K562 (cell line): ENCODE measurements around the gene IL1RL1. TPM values are rescaled to one million over a fixed set of nuclear protein-coding genes. Genes with fewer than 3 reads are reported as not detected.

Experiments
- ATAC-seq: fragments of 200-7000 bp; cut with Tn5 transposase; 3 replicates; pipeline ENCODE4 v1.9.1; 2020; ENCODE audit warnings: moderate library complexity
- BruUV-seq: library from RNA; stranded (reverse); fragments of 400-500 nt; replicated peaks from 2 replicates; lab custom pipeline; 2021; lab: Mats Ljungman, UMichigan
- CTCF ChIA-PET: fragments of 300-600 bp; formaldehyde crosslinking; extraction: SDS; loops from one replicate; lab custom pipeline; 2021; ENCODE audit warnings: low intra/inter-chr PET ratio; lab: Yijun Ruan, JAX
- POLR2A ChIA-PET: fragments of 300-600, 350-650 bp; sonication (Branson Sonifier 250); formaldehyde crosslinking; extraction: SDS; loops from one replicate; lab custom pipeline; 2021; ENCODE audit warnings: antibody characterized with exemption, inconsistent platforms; lab: Yijun Ruan, JAX
- DNase-seq, 4 experiments: peaks; one replicate each; pipeline versions ENCODE4 v3.0.0 to v3.0.0-alpha.2; 2011 to 2018; ENCODE audit warnings: low spot score in 3 of 4, mixed read lengths in 3 of 4; ENCODE audit errors: extremely low read depth in 1 of 4
- FAIRE-seq: peaks from 2 replicates; lab custom pipeline; 2011; peaks lifted over from hg19 to GRCh38; lab: Jason Lieb, UNC
- H2AFZ ChIP-seq: 2 replicates; pipeline ENCODE4 v1.6.0; 2011; ENCODE audit warnings: low read depth, low read length, control low read depth, inconsistent platforms
- H3K27ac ChIP-seq: fragments of 200-600 bp; 3 replicates; pipeline ENCODE4 v1.8.0; 2011; ENCODE audit warnings: low read depth, mild to moderate bottlenecking, control low read depth, inconsistent platforms, low read length, moderate library complexity, mixed read lengths; ENCODE audit errors: extremely low read depth
- H3K27me3 ChIP-seq, 2 experiments: fragments of 300-600 bp in 1 of 2; 2 replicates in 1 of 2; 3 replicates in 1 of 2; pipeline versions ENCODE4 v1.6.0 to v1.8.0; 2011; ENCODE audit warnings: inconsistent platforms in 2 of 2, low read length in 2 of 2, mild to moderate bottlenecking in 1 of 2, mixed read lengths in 1 of 2, moderate library complexity in 1 of 2; ENCODE audit not compliant: control insufficient read depth in 2 of 2, insufficient read depth in 2 of 2
- H3K36me3 ChIP-seq: fragments of 300-600 bp; 3 replicates; pipeline ENCODE4 v1.8.0; 2011; ENCODE audit warnings: mild to moderate bottlenecking, low read length, inconsistent platforms; ENCODE audit not compliant: control insufficient read depth, insufficient read depth
- H3K4me1 ChIP-seq, 2 experiments: fragments of 200-600 bp in 1 of 2; replicated peaks in 1 of 2; 2 replicates in 1 of 2; 3 replicates in 1 of 2; pipeline versions ENCODE4 v1.5.1 to v1.8.0; 2011; ENCODE audit warnings: inconsistent platforms in 2 of 2, low read length in 2 of 2, mild to moderate bottlenecking in 1 of 2, mixed read lengths in 1 of 2, moderate library complexity in 1 of 2; ENCODE audit not compliant: control insufficient read depth in 2 of 2, insufficient read depth in 2 of 2
- H3K4me2 ChIP-seq: 2 replicates; pipeline ENCODE4 v1.6.1; 2011; ENCODE audit warnings: low read length, control low read depth, inconsistent platforms, mixed read lengths; ENCODE audit not compliant: insufficient read depth
- H3K4me3 ChIP-seq: fragments of 200-600 bp; sonication (generic), shearing (Covaris generic); 2 replicates; pipeline ENCODE4 v1.5.1; 2016; ENCODE audit warnings: control low read depth, inconsistent platforms
- H3K79me2 ChIP-seq: fragments of 200-600 bp; 3 replicates; pipeline ENCODE4 v1.8.0; 2011; ENCODE audit warnings: low read length, inconsistent platforms; ENCODE audit not compliant: control insufficient read depth, insufficient read depth
- H3K9ac ChIP-seq, 2 experiments: 2 replicates each; pipeline versions ENCODE4 v1.6.0 to v1.6.1; 2011; ENCODE audit warnings: low read depth in 2 of 2, low read length in 2 of 2, control low read depth in 1 of 2, inconsistent platforms in 1 of 2, mild to moderate bottlenecking in 1 of 2, mixed read lengths in 1 of 2; ENCODE audit not compliant: insufficient read depth in 1 of 2
- H3K9me1 ChIP-seq: one replicate; pipeline ENCODE4 v1.6.0; 2011; ENCODE audit warnings: inconsistent platforms, mild to moderate bottlenecking, low read length, moderate library complexity; ENCODE audit not compliant: control insufficient read depth, insufficient read depth
- H3K9me3 ChIP-seq: replicated peaks from 2 replicates; pipeline ENCODE4 v1.5.1; 2011; ENCODE audit warnings: low read depth, low read length, inconsistent platforms; ENCODE audit not compliant: control insufficient read depth, insufficient read depth
- H4K20me1 ChIP-seq: replicated peaks from 2 replicates; pipeline ENCODE4 v1.6.1; 2011; ENCODE audit warnings: low read length, inconsistent platforms, mixed read lengths; ENCODE audit not compliant: control insufficient read depth, insufficient read depth
- CBFA2T3 ChIP-seq: fragments of 450-650 bp; IDR thresholded peaks from 2 replicates; pipeline ENCODE4 v1.6.1; 2017
- COPS2 ChIP-seq: fragments of 450-650 bp; conservative IDR thresholded peaks from 2 replicates; pipeline ENCODE4 v1.6.1; 2016; ENCODE audit warnings: mild to moderate bottlenecking, moderate library complexity
- HDGF ChIP-seq: fragments of 450-650 bp; IDR thresholded peaks from 2 replicates; pipeline ENCODE4 v1.6.1; 2016
- KDM1A ChIP-seq, 2 experiments: fragments of 450-650 bp; IDR thresholded peaks; 2 replicates each; pipeline ENCODE4 v1.6.1; 2016; ENCODE audit warnings: mild to moderate bottlenecking in 2 of 2
- KLF6 ChIP-seq: fragments of 250-450 bp; sonication (Bioruptor Pico); IDR thresholded peaks from 2 replicates; pipeline ENCODE4 v1.4.0; 2020; ENCODE audit warnings: mild to moderate bottlenecking, moderate library complexity, borderline replicate concordance
- NFE2L1 ChIP-seq: fragments of 450-650 bp; IDR thresholded peaks from 2 replicates; pipeline ENCODE4 v1.6.1; 2016; ENCODE audit warnings: missing genetic modification characterization, low read depth, mild to moderate bottlenecking, missing compliant biosample characterization, moderate library complexity, borderline replicate concordance
- NR2C2 ChIP-seq, 2 experiments: fragments of 200-800 bp in 1 of 2; sonication (Bioruptor generic) in 1 of 2; sonication (generic) in 1 of 2; formaldehyde crosslinking in 1 of 2; IDR thresholded peaks; 2 replicates each; pipeline versions ENCODE4 v1.6.1 to v1.8.0; 2016 to 2022; ENCODE audit warnings: mild to moderate bottlenecking in 1 of 2, missing compliant biosample characterization in 1 of 2, missing genetic modification characterization in 1 of 2, missing genetic modification reagents in 1 of 2
- RCOR1 ChIP-seq, 2 experiments: IDR thresholded peaks; 2 replicates each; pipeline ENCODE4 v1.6.1; 2012; ENCODE audit warnings: low read depth in 2 of 2, low read length in 2 of 2, borderline replicate concordance in 1 of 2, improper control_type of control experiment in 1 of 2
- TCF7 ChIP-seq: sonication (generic); IDR thresholded peaks from 2 replicates; pipeline ENCODE4 v1.6.1; 2016; ENCODE audit warnings: antibody characterized with exemption, borderline replicate concordance
- ZNF24 ChIP-seq: fragments of 450-650 bp; IDR thresholded peaks from 2 replicates; pipeline ENCODE4 v1.6.1; 2016
- WGBS: fragments of 100-300 bp; shearing (Covaris generic); methylation state at CpG from one replicate; pipeline ENCODE4 v1.1.6; 2016; ENCODE audit warnings: low coverage, mixed read lengths; ENCODE audit not compliant: insufficient coverage; ENCODE audit errors: missing lambda C conversion rate; 5-methylcytosine and 5-hydroxymethylcytosine counted together
- in situ Hi-C: fragments of 300-500 bp; cut with MboI; formaldehyde crosslinking; loops from 4 replicates; pipeline ENCODE4 v1.15.0; 2018; ENCODE audit warnings: inconsistent platforms, mixed read lengths
- intact Hi-C: fragments of 100-400 bp; cut with micrococcal nuclease; formaldehyde crosslinking; loops from 2 replicates; pipeline ENCODE4 v1.14.2; 2022
- polyA plus RNA-seq, 8 experiments: library from polyadenylated mRNA; depleted of rRNA in 4 of 8; stranded (reverse) in 5 of 8; unstranded in 3 of 8; fragments of >200 nt; fragmentation: Nextera tagmentation in 2 of 8; fragmentation: Illumina TruSeq in 1 of 8; extraction: Ambion mirVana in 2 of 8; extraction: Trizol in 1 of 8; gene quantifications; 2 replicates each; pipeline versions ENCODE4 v1.2.1 to v1.2.3, GENCODE V29; 2011 to 2014; ENCODE audit warnings: inconsistent platforms in 1 of 8, missing spikeins in 1 of 8
- total RNA-seq, 7 experiments: library from RNA; depleted of rRNA in 6 of 7; stranded (reverse); fragments of >200 nt in 6 of 7; fragmentation: Illumina TruSeq in 2 of 7; extraction: Trizol in 2 of 7; gene quantifications; 2 replicates each; pipeline versions ENCODE4 v1.2.1 to v1.2.3, GENCODE V29; 2011 to 2021; ENCODE audit warnings: low replicate concordance in 1 of 7
- TF ChIP-seq, protein P1 (sequence below), 2 experiments: fragments of 450-650 bp; conservative IDR thresholded peaks; 2 replicates each; pipeline ENCODE4 v1.6.1; 2017; ENCODE audit warnings: mild to moderate bottlenecking in 2 of 2, moderate library complexity in 2 of 2

The IL1RL1 gene
- total and polyA plus RNA-seq, 9 of the 15 experiments (the other 6 are each of a cell fraction or from before 2014, with no cell fraction given) = 0.06 to 3.3 (median 0.59) TPM

DNA sequence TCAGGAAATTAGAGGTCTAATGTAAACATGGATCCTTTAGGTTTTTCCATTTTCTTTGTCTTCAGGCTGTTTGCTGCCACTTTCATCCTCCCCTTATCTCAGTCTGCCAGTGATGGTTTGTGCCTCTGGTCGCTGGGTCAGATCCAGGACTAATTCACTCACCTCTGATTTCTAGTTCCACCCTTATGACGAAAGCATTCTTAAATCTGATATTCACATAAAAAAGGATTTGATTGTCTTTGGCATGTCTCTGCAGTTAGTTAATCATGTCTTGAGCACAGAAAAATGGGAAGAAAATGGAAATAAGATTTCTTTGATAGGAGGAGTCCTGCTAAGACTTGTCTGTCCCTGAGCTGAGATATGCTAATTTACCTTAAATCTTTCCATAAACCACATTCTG, 4.6 kb downstream of the IL1RL1 start:
- CTCF ChIA-PET = no interaction called here
- H3K4me3 ChIP-seq = no peak overlapping the region
- H3K36me3 ChIP-seq = no peaks in the 10 kb centered on the region
- no TSS peak for BruUV-seq
- H3K4me2 ChIP-seq = no peak overlapping the region
- DNase-seq = no peak
- H3K9ac ChIP-seq = no peak overlapping the region
- H3K4me1 ChIP-seq = peaks cover 0 to 6% of the 10 kb centered on the region in 2 experiments; a peak in 3 of 5 replicates
- ATAC-seq = no peak
- no peaks in the 10 kb centered on the region for H4K20me1 ChIP-seq
- in situ Hi-C loops = no loop called here
- H3K27ac ChIP-seq = no peak overlapping the region
- H3K79me2 ChIP-seq = no peaks in the 10 kb centered on the region
- no peaks in the 10 kb centered on the region for H3K9me3 ChIP-seq
- H3K27me3 ChIP-seq = peaks cover 0 to 8% of the 10 kb centered on the region in 2 experiments; a peak in 1 of 5 replicates
- POLR2A ChIA-PET = no interaction called here
- H3K9me1 ChIP-seq = no peaks in the 10 kb centered on the region
- 0 out of 4 replicates have a peak, but pooled peaks of 1 of the 2 experiments have one; percentile 12 for TF ChIP-seq RCOR1 (IDR thresholded peaks at IDR 0.05; ENCODE audit: borderline replicate concordance in 1 of 2, low read depth in 2 of 2, low read length in 2 of 2)
- TF ChIP-seq NR2C2 (CRISPR knock-in tag; IDR thresholded peaks at IDR 0.05) = no peak
- TF ChIP-seq NR2C2 (tag; IDR thresholded peaks at IDR 0.05) = no peak
- TF ChIP-seq CBFA2T3 = 0 out of 2 replicates have a peak, but pooled peaks have one; percentile 23
- TF ChIP-seq KDM1A (IDR thresholded peaks at IDR 0.05) = peak in 1 of 2 experiments; percentile 17; a peak in 1 of 4 replicates
- TF ChIP-seq, all 486 proteins: peak for 3
- intact Hi-C loops = no loop called here
- H2AFZ ChIP-seq = no peak overlapping the region
- 0% methylated on average over 2 of the region's 2 CpGs for WGBS
- no peak for FAIRE-seq

DNA sequence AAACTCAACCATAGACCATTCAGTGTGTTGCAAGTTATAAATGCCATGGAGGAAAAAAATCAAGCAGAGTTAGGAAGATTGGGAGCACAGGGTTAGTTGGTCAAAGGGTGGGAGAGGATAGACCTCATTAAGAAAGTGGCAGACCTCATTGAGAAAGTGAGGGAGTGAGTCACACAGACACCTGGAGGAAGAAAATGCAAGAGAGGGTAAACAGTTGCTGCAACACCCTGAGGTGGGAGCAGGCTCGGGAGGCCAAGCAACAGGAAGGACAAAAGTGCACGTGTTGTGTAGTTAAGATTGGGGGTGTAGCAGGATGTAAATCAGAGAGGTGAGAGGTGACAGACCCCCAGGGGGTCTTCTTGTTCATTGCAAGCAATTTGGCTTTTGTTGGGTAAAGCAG, 6.4 kb downstream of the IL1RL1 start:
- intact Hi-C loops = no loop called here
- H4K20me1 ChIP-seq = no peaks in the 10 kb centered on the region
- H2AFZ ChIP-seq = no peak overlapping the region
- ChIA-PET POLR2A (no interaction called here), CTCF (no interaction called here)
- no peaks in the 10 kb centered on the region for H3K36me3 ChIP-seq
- no peak overlapping the region for H3K4me3 ChIP-seq
- DNase-seq (no peak), FAIRE-seq (no peak), ATAC-seq (no peak)
- H3K9ac ChIP-seq = no peak overlapping the region
- BruUV-seq = no TSS peak
- no peak overlapping the region for H3K4me2 ChIP-seq
- H3K27ac ChIP-seq = no peak overlapping the region
- no peaks in the 10 kb centered on the region for H3K9me3 ChIP-seq
- no peaks in the 10 kb centered on the region for H3K9me1 ChIP-seq
- in situ Hi-C loops = no loop called here
- no peaks in the 10 kb centered on the region; a peak in 1 of 5 replicates for H3K4me1 ChIP-seq
- H3K79me2 ChIP-seq = no peaks in the 10 kb centered on the region
- WGBS = 3% methylated on average over 2 of the region's 2 CpGs
- peaks cover 0 to 8% of the 10 kb centered on the region in 2 experiments; a peak in 1 of 5 replicates for H3K27me3 ChIP-seq
- TF ChIP-seq, protein P1, sequence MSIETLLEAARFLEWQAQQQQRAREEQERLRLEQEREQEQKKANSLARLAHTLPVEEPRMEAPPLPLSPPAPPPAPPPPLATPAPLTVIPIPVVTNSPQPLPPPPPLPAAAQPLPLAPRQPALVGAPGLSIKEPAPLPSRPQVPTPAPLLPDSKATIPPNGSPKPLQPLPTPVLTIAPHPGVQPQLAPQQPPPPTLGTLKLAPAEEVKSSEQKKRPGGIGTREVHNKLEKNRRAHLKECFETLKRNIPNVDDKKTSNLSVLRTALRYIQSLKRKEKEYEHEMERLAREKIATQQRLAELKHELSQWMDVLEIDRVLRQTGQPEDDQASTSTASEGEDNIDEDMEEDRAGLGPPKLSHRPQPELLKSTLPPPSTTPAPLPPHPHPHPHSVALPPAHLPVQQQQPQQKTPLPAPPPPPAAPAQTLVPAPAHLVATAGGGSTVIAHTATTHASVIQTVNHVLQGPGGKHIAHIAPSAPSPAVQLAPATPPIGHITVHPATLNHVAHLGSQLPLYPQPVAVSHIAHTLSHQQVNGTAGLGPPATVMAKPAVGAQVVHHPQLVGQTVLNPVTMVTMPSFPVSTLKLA (conservative IDR thresholded peaks at IDR 0.05) = no peak
- TF ChIP-seq TCF7 (no peak), ZNF24 (no peak), NFE2L1 (no peak), COPS2 (no peak), HDGF (no peak), KLF6 (CRISPR knock-in tag) (no peak)
